ENCODE data around the gene SLC2A6. TPM values are rescaled to one million over a fixed set of nuclear protein-coding genes. Genes with fewer than 3 reads are reported as not detected.
"Not testable (repeated sequence)": the region's sequence is repeated elsewhere in the genome, so short reads cannot be mapped to it uniquely, and the experiment has no call there.

SLC2A6 gene
- total RNA-seq, 3 donors from 2014 or later, result 2.6 to 5.3 (median 2.8) TPM

DNA sequence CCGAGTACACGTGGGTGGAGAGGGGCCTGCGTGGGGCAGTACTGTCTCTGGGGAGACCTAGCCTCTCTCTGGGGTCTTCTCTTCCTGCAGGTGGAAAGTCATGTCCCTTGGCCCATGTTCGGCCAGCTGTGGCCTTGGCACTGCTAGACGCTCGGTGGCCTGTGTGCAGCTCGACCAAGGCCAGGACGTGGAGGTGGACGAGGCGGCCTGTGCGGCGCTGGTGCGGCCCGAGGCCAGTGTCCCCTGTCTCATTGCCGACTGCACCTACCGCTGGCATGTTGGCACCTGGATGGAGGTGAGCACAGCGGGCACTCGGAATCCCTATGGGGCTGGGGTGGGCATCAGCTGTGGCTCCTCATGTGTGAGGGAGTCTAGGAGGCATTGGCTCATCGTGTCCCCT is 24.6 kb downstream of the SLC2A6 start:
- ATAC-seq, result no peak
- Histone ChIP-seq H3K36me3 (ENCODE audit: low read depth) (no peaks in the 10 kb centered on the region), H3K9me3 (no peaks in the 10 kb centered on the region), H3K4me1 (ENCODE audit: low read depth) (peaks cover 6% of the 10 kb centered on the region), H3K4me3 (no peak overlapping the region)
- intact Hi-C loops (cut with DNase I, micrococcal nuclease), result no loop called here
- DNase-seq, result no peak
- TF ChIP-seq, protein P1, sequence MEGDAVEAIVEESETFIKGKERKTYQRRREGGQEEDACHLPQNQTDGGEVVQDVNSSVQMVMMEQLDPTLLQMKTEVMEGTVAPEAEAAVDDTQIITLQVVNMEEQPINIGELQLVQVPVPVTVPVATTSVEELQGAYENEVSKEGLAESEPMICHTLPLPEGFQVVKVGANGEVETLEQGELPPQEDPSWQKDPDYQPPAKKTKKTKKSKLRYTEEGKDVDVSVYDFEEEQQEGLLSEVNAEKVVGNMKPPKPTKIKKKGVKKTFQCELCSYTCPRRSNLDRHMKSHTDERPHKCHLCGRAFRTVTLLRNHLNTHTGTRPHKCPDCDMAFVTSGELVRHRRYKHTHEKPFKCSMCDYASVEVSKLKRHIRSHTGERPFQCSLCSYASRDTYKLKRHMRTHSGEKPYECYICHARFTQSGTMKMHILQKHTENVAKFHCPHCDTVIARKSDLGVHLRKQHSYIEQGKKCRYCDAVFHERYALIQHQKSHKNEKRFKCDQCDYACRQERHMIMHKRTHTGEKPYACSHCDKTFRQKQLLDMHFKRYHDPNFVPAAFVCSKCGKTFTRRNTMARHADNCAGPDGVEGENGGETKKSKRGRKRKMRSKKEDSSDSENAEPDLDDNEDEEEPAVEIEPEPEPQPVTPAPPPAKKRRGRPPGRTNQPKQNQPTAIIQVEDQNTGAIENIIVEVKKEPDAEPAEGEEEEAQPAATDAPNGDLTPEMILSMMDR (IDR thresholded peaks at IDR 0.05), result no peak

DNA sequence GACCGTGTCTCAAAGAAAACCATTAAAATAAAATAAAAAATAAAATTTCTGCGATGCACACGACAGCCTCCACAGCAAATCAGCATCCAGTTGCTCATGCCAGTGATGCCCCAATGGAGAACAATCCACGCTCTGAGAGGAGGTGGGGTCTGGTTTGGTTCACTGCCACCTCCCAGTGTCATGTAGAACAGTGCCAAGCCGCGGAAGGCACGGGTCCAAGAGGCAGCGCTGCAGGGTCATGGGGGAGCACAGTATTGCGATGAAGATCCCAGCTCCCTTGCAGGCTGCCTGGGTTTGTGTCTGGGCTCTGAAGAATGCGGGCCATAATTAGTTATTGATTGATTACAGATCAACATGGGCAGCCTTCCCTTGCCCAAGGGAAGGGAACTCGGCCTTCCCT is 25.2 kb downstream of the SLC2A6 start:
- no peak overlapping the region for H3K4me3 ChIP-seq
- ATAC-seq, result no peak
- no peak for DNase-seq
- H3K36me3 ChIP-seq (ENCODE audit: low read depth), result no peaks in the 10 kb centered on the region
- H3K9me3 ChIP-seq, result no peaks in the 10 kb centered on the region
- intact Hi-C loops (cut with DNase I, micrococcal nuclease), result no loop called here
- TF ChIP-seq, protein P1 (IDR thresholded peaks at IDR 0.05), result no peak
- no peaks in the 10 kb centered on the region for H3K4me1 ChIP-seq (ENCODE audit: low read depth)

DNA sequence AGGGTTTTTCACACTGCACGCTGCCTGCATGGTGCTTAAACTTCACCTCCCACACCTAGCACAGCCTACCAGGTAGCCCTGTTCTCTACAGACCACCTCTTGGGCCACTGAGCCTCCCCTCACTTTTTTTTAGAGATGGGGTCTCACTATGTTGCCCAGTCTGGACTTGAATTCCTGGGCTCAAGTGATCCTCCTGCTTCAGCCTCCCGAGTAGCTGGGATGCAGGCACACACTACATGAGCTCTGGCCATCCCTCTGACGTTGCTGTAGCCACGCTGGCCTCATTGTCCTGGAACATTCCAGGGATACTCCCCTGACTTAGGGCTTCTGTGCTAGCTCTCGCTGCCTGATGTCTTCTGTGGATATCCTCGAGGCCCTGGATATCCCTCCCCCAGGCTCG is 26.3 kb downstream of the SLC2A6 start:
- Histone ChIP-seq H3K4me1 (ENCODE audit: low read depth) (no peaks in the 10 kb centered on the region), H3K36me3 (ENCODE audit: low read depth) (no peaks in the 10 kb centered on the region), H3K4me3 (no peak overlapping the region), H3K9me3 (no peaks in the 10 kb centered on the region)
- intact Hi-C loops (cut with DNase I, micrococcal nuclease), result no loop called here
- DNase-seq (no peak), ATAC-seq (no peak)
- TF ChIP-seq, protein P1 (IDR thresholded peaks at IDR 0.05), result no peak

DNA sequence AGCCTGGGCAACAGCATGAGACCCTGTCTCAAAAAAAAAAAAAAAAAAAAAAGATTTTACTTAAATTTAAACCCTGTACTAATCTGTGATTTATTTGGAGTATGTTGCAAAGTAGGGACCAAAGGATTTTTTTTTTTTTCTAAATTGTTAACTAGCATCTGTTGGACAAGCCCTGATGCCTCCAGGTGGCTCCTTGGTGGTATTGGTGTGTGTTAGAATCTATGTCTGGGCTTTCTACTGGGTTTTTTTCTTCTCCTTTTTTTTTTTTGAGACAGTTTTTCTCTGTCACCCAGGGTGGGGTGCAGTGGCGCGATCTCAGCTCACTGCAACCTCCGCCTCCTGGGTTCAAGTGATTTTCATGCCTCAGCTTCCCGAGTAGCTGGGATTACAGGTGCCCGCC is 27.0 kb downstream of the SLC2A6 start:
- ATAC-seq; H3K4me3 ChIP-seq; H3K36me3 ChIP-seq (ENCODE audit: low read depth); DNase-seq; intact Hi-C loops (cut with DNase I, micrococcal nuclease); H3K9me3 ChIP-seq; H3K4me1 ChIP-seq (ENCODE audit: low read depth): not testable (repeated sequence)

DNA sequence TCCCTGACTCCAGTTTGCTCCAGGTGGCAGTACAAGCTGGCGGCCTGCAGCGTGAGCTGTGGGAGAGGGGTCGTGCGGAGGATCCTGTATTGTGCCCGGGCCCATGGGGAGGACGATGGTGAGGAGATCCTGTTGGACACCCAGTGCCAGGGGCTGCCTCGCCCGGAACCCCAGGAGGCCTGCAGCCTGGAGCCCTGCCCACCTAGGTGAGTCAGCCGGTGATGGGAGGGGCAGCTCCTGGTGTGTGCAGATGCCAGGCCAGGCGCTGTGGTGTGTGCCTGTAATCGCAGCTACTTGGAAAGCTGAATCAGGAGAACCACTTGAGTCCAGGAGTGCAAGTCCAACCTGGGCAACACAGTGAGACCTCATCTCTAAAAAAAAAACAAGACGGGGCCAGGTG is 29.1 kb downstream of the SLC2A6 start:
- DNase-seq, result peak in 2 of 3 donors; percentile 48 to 71
- ATAC-seq, result peak; percentile 91
- intact Hi-C loops (cut with DNase I, micrococcal nuclease), result no loop called here
- Histone ChIP-seq H3K4me1 (ENCODE audit: low read depth) (no peaks in the 10 kb centered on the region), H3K36me3 (ENCODE audit: low read depth) (no peaks in the 10 kb centered on the region), H3K4me3 (no peak overlapping the region), H3K9me3 (no peaks in the 10 kb centered on the region)
- TF ChIP-seq, protein P1 (IDR thresholded peaks at IDR 0.05), result no peak

DNA sequence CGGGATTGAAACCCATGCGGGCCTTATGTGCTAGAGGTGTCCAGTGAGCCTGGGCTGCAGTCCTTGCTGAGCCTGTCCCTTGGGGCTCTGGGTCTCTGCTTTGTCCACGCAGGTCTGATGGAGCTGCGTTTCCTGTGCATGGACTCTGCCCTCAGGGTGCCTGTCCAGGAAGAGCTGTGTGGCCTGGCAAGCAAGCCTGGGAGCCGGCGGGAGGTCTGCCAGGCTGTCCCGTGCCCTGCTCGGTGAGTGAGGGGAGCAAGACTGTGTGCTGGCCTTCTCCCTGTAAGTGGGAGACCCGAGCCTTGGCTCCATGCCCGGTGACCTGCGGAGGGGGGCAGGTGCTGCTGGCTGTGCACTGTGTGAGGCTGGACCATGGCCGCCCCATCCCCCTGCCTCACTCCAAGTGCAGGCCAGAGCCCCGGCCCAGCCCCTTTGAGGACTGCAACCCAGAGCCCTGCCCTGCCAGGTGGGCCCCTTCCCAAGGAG is 30.4 kb downstream of the SLC2A6 start:
- no peak for DNase-seq
- H3K4me3 ChIP-seq, result no peak overlapping the region
- no peaks in the 10 kb centered on the region for H3K4me1 ChIP-seq (ENCODE audit: low read depth)
- TF ChIP-seq, protein P1 (IDR thresholded peaks at IDR 0.05), result no peak
- intact Hi-C loops (cut with DNase I, micrococcal nuclease), result no loop called here
- no peaks in the 10 kb centered on the region for H3K36me3 ChIP-seq (ENCODE audit: low read depth)
- no peak for ATAC-seq
- H3K9me3 ChIP-seq, result no peaks in the 10 kb centered on the region

Data from mucosa of descending colon (tissue), 3 donors.